GM19467 (cell line): ENCODE data around the gene SOS1.
A peak's percentile ranks its signal among the peaks of the same experiment; 100 is the strongest.
"Not testable (repeated sequence)": the region's sequence is repeated elsewhere in the genome, so short reads cannot be mapped to it uniquely, and the experiment has no call there.

Source experiments
- ATAC-seq: cut with Tn5 transposase; IDR thresholded peaks from one replicate; pipeline ENCODE4 v1.9.1; 2021; ENCODE audit warnings: mild to moderate bottlenecking, moderate library complexity; ENCODE audit not compliant: unreplicated experiment

Gene SOS1

GRCh38 chr2:39120771-39121522, at the start of gene SOS1:
Gene SOS1, minus strand, starts transcription at chr2:39121051. Its CDS starts 629 bp downstream, at chr2:39120422.
- peak; percentile 42 for ATAC-seq

GRCh38 chr2:39164089-39164488, 43.2 kb upstream of the SOS1 start:
- ATAC-seq: no peak

GRCh38 chr2:39160982-39161381, 40.1 kb upstream of the SOS1 start:
- no peak for ATAC-seq

- ATAC-seq: no peak
These were observed 38.4 kb upstream of the SOS1 start for GRCh38 chr2:39159283-39159682.

- ATAC-seq: no peak
These were observed 37.5 kb upstream of the SOS1 start for GRCh38 chr2:39158351-39158750.

- ATAC-seq: no peak
These were observed 36.0 kb upstream of the SOS1 start for GRCh38 chr2:39156846-39157245.

GRCh38 chr2:39156107-39156506, 35.3 kb upstream of the SOS1 start:
- ATAC-seq: no peak

- not testable (repeated sequence) for ATAC-seq
These were observed 34.7 kb upstream of the SOS1 start for GRCh38 chr2:39155573-39155972.

GRCh38 chr2:39154944-39155343, 34.1 kb upstream of the SOS1 start:
- no peak for ATAC-seq

GRCh38 chr2:39153312-39153711, 32.5 kb upstream of the SOS1 start:
- no peak for ATAC-seq

GRCh38 chr2:39152504-39152903, 31.7 kb upstream of the SOS1 start:
- ATAC-seq: no peak

GRCh38 chr2:39150890-39151497, 30.1 kb upstream of the SOS1 start:
- ATAC-seq: no peak

GRCh38 chr2:39150102-39150562, 29.3 kb upstream of the SOS1 start:
- no peak for ATAC-seq

- no peak for ATAC-seq
These were observed 25.8 kb upstream of the SOS1 start for GRCh38 chr2:39146630-39147029.

- no peak for ATAC-seq
These were observed 25.1 kb upstream of the SOS1 start for GRCh38 chr2:39145906-39146421.

GRCh38 chr2:39144416-39144815, 23.6 kb upstream of the SOS1 start:
- ATAC-seq: no peak

GRCh38 chr2:39142904-39143605, 22.2 kb upstream of the SOS1 start:
- no peak for ATAC-seq

GRCh38 chr2:39141334-39142271, 20.8 kb upstream of the SOS1 start:
- no peak for ATAC-seq

GRCh38 chr2:39140948-39141333, 20.1 kb upstream of the SOS1 start:
- not testable (repeated sequence) for ATAC-seq

GRCh38 chr2:39140322-39140847, 19.5 kb upstream of the SOS1 start:
- no peak for ATAC-seq
